ENCODE measurements around the gene NR6A1.
A peak's percentile ranks its signal among the peaks of the same experiment; 100 is the strongest.

DNA sequence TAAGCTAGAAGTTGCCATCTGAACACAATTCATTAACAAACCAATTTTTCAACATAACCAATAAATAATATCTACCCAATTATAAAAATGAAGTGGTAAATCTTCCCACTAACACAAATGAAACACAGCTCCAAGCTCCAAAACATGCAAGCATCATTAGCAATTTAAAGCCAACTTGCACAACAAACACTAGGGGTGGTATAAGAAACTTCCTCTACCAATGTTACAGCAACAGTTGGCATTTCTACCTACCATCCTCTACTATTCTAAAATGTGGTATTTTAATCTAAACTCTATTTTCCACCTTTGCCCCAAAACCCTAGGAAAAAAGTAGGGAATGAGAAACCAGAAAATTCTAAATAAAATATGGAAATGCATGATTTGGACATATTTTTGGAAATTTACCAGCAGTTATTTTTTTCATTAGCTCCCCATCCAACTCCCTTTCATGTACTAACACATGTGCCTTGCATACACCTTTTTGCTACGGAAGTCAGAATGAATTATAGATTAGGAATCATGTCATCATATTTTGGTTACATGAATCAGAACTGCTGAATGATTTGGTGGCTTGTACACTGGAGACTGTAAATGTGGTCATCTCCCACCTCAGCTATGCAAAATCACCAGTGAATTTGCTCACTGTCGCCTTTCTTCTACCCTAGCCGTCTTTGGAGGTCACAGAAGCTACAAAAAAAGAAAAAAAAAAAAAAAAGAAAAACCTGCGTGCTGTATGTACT is 4.1 kb downstream of the NR6A1 start:
- TF ChIP-seq, protein P1, sequence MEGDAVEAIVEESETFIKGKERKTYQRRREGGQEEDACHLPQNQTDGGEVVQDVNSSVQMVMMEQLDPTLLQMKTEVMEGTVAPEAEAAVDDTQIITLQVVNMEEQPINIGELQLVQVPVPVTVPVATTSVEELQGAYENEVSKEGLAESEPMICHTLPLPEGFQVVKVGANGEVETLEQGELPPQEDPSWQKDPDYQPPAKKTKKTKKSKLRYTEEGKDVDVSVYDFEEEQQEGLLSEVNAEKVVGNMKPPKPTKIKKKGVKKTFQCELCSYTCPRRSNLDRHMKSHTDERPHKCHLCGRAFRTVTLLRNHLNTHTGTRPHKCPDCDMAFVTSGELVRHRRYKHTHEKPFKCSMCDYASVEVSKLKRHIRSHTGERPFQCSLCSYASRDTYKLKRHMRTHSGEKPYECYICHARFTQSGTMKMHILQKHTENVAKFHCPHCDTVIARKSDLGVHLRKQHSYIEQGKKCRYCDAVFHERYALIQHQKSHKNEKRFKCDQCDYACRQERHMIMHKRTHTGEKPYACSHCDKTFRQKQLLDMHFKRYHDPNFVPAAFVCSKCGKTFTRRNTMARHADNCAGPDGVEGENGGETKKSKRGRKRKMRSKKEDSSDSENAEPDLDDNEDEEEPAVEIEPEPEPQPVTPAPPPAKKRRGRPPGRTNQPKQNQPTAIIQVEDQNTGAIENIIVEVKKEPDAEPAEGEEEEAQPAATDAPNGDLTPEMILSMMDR (conservative IDR thresholded peaks at IDR 0.05; ENCODE audit: low read depth, low read length): peak; percentile 41; the same call in 1 of the 2 replicates
- TF ChIP-seq EZH2 (IDR thresholded peaks at IDR 0.05; ENCODE audit: low read length, unreplicated experiment) (no peak), EZH2phosphoT487 (IDR thresholded peaks at IDR 0.05; ENCODE audit: borderline replicate concordance, low read length) (no peak)
